Measurements from ENCODE around the gene GPR84. TPM values are rescaled to one million over a fixed set of nuclear protein-coding genes. Genes with fewer than 3 reads are reported as not detected.
A peak's percentile ranks its signal among the peaks of the same experiment; 100 is the strongest.

GPR84 gene
- total RNA-seq, 4 donors from 2014 or later = 0.42 TPM; not detected in 3

DNA sequence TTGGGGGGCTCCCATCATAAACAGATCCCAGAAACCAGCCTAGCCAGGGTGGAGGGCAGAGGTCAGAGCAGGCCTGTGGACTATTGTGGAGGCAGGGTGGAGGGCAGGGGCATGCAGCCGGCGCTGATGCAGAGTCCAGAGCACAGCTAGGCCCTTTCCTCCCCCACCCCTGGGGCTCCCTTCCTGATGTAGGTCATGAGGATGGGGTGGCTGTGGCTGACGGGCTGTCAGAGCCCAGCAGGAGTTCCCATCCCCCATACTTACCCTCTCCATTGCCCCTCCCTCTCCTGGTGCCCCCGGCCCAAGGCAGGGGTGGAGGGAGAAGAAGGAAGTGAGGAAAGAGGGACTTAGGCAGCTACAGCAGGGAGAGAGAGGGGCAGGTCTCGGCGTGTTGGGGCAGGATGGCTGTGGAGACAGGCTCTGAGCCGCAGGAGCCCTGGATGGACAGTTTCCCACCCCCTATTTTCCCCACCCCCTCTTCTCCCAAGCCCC is 25.9 kb upstream of the GPR84 start:
- WGBS, 2 donors = 61 to 72% methylated on average over 7 of the region's 7 CpGs
- no peaks in the 10 kb centered on the region for H3K27me3 ChIP-seq
- TF ChIP-seq POLR2A (IDR thresholded peaks at IDR 0.05) (no peak), EP300 (IDR thresholded peaks at IDR 0.05) (no peak)
- TF ChIP-seq, protein P1, sequence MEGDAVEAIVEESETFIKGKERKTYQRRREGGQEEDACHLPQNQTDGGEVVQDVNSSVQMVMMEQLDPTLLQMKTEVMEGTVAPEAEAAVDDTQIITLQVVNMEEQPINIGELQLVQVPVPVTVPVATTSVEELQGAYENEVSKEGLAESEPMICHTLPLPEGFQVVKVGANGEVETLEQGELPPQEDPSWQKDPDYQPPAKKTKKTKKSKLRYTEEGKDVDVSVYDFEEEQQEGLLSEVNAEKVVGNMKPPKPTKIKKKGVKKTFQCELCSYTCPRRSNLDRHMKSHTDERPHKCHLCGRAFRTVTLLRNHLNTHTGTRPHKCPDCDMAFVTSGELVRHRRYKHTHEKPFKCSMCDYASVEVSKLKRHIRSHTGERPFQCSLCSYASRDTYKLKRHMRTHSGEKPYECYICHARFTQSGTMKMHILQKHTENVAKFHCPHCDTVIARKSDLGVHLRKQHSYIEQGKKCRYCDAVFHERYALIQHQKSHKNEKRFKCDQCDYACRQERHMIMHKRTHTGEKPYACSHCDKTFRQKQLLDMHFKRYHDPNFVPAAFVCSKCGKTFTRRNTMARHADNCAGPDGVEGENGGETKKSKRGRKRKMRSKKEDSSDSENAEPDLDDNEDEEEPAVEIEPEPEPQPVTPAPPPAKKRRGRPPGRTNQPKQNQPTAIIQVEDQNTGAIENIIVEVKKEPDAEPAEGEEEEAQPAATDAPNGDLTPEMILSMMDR (IDR thresholded peaks at IDR 0.05) = no peak
- peaks cover 0 to 9% (median 0%) of the 10 kb centered on the region in 3 donors for H3K36me3 ChIP-seq
- H3K9me3 ChIP-seq = no peaks in the 10 kb centered on the region
- no peak overlapping the region for H3K27ac ChIP-seq
- no peak overlapping the region for H3K4me3 ChIP-seq
- no peak for DNase-seq (ENCODE audit: low spot score in 2 of 2)
- H3K4me1 ChIP-seq = peaks cover 0 to 23% (median 10%) of the 10 kb centered on the region in 4 donors

DNA sequence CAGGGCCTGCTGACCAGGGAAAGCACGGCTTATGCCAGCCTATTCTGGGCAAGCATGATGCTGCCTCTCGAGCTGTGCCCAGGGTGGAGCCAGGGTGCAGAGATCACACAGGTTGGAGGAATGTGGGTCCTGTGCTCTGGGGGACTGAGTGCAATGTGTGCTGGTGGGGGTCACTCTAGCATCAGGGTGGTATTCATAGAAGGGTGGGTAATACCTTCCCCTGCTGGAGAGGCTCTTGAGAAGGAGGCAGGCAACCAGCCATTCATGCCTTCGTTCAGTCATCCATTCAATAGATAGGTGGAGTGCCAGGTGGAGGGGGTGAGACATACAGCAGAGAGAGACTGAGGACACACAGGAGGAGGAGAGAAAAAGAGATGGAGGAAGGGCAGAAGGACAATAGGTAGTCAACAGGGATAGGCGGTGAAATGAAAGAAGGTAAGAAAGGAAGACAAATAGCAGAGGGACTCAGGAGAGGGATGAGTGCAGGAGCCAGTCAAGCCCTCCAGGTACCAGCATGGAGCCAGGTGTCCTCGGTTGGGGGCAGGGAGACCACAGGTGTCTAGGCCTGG is 25.4 kb upstream of the GPR84 start:
- H3K9me3 ChIP-seq = no peaks in the 10 kb centered on the region
- no peak overlapping the region for H3K27ac ChIP-seq
- 81 to 87% methylated on average over 5 of the region's 5 CpGs for WGBS, 2 donors
- no peak overlapping the region for H3K4me3 ChIP-seq
- no peaks in the 10 kb centered on the region for H3K27me3 ChIP-seq
- H3K36me3 ChIP-seq = peaks cover 0 to 4% (median 0%) of the 10 kb centered on the region in 3 donors
- TF ChIP-seq EP300 (IDR thresholded peaks at IDR 0.05) = no peak
- TF ChIP-seq, protein P1 (IDR thresholded peaks at IDR 0.05) = no peak
- TF ChIP-seq POLR2A (IDR thresholded peaks at IDR 0.05) = no peak
- H3K4me1 ChIP-seq = peaks cover 0 to 28% (median 12%) of the 10 kb centered on the region in 4 donors
- no peak for DNase-seq (ENCODE audit: low spot score in 2 of 2)

- Histone ChIP-seq H3K27ac (no peak overlapping the region), H3K4me3 (no peak overlapping the region), H3K27me3 (no peaks in the 10 kb centered on the region), H3K4me1 (peaks cover 0 to 30% (median 12%) of the 10 kb centered on the region in 4 donors), H3K9me3 (no peaks in the 10 kb centered on the region), H3K36me3 (no peaks in the 10 kb centered on the region)
- TF ChIP-seq POLR2A (IDR thresholded peaks at IDR 0.05) = no peak
- TF ChIP-seq, protein P1 (IDR thresholded peaks at IDR 0.05) = no peak
- TF ChIP-seq EP300 (IDR thresholded peaks at IDR 0.05) = no peak
- 81 to 90% methylated on average over 2 to 3 of the region's 3 CpGs for WGBS, 2 donors
- DNase-seq (ENCODE audit: low spot score in 2 of 2) = no peak
Observed at GRCh38 chr12:54389134-54389508, 24.8 kb upstream of the GPR84 start.

DNA sequence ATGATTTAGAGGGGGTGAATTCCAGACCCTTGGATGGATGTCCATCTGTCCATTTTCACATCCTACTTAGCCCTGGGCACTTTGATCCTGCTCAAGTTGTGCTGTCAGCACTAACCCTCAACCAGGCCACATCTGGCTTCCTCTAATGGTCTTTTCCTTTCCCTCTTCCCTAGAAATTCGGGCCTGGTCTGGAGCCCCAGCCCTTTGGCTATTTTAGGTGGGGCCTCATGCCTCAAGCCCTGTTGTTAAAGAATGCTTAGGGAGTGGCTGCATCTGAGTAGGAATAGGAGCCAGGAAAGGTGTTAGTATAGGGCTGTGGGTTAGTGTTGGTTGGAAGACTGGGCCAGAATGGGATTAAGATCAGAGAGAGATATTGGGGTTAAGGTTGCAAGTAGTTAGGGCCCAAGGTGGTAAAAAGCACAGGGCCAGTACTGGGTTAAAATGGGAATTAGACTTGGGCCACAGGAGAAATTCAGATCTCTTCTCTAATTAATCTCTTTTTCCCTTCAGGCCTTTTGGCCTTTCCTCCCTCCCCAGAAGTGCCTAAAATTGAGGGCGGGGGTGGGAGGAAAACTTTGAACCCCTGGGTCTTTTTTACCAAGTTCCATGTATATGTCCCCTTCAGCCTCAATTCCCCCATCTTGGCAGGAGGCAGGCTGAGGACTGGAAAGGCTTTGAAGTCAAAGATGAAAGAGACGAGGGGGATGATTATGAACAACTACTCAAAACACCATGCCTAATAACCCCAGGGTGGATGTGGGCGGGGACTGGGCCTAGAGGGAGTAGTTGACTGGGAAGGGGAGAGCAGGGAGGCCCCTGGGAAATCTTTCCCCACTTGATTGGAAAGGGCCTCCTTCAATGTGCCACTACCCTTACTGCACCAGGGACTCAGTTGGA is 24.2 kb upstream of the GPR84 start:
- no peak for DNase-seq (ENCODE audit: low spot score in 2 of 2)
- WGBS, 2 donors = 61 to 68% methylated on average over 4 of the region's 4 CpGs
- TF ChIP-seq, protein P1 (IDR thresholded peaks at IDR 0.05) = no peak
- TF ChIP-seq EP300 (IDR thresholded peaks at IDR 0.05) (no peak), POLR2A (IDR thresholded peaks at IDR 0.05) (no peak)

GRCh38 chr12:54387114-54387467 is 22.8 kb upstream of the GPR84 start:
- Histone ChIP-seq H3K9me3 (no peaks in the 10 kb centered on the region), H3K36me3 (no peaks in the 10 kb centered on the region), H3K27me3 (no peaks in the 10 kb centered on the region), H3K27ac (peak overlapping the region in 1 of 4 donors; percentile 4), H3K4me3 (no peak overlapping the region), H3K4me1 (peaks cover 0 to 30% (median 12%) of the 10 kb centered on the region in 4 donors)
- WGBS, 2 donors = 89 to 90% methylated on average over 3 of the region's 3 CpGs
- no peak for DNase-seq (ENCODE audit: low spot score in 2 of 2)
- TF ChIP-seq EP300 (IDR thresholded peaks at IDR 0.05) (no peak), POLR2A (IDR thresholded peaks at IDR 0.05) (no peak)
- TF ChIP-seq, protein P1 (IDR thresholded peaks at IDR 0.05) = no peak

More for the DNA sequence above, 24.2 kb upstream of the GPR84 start:
- Histone ChIP-seq H3K27ac (no peak overlapping the region), H3K27me3 (no peaks in the 10 kb centered on the region), H3K36me3 (no peaks in the 10 kb centered on the region), H3K4me3 (no peak overlapping the region), H3K9me3 (no peaks in the 10 kb centered on the region), H3K4me1 (peaks cover 0 to 30% (median 12%) of the 10 kb centered on the region in 4 donors)

Measured in tibial nerve (tissue), 4 donors.